ENCODE results near the gene SLC17A3.

Gene SLC17A3

GRCh38 chr6:25863360-25863759, 10.7 kb downstream of the SLC17A3 start:
- no peak overlapping the region for H3K27ac ChIP-seq (ENCODE audit: low read depth, low read length)
- no peaks in the 10 kb centered on the region for H3K4me1 ChIP-seq (ENCODE audit: control insufficient read depth, insufficient read depth, low read length)
- no peaks in the 10 kb centered on the region for H3K27me3 ChIP-seq (ENCODE audit: control insufficient read depth, insufficient read depth, low read length)
- no peaks in the 10 kb centered on the region for H3K36me3 ChIP-seq (ENCODE audit: control insufficient read depth, insufficient read depth, low read length)
- no peak overlapping the region for H3K9ac ChIP-seq (ENCODE audit: low read length)
- H3K4me3 ChIP-seq (ENCODE audit: low read length): no peak overlapping the region

GRCh38 chr6:25862199-25862598, 11.8 kb downstream of the SLC17A3 start:
- H3K27ac ChIP-seq (ENCODE audit: low read depth, low read length): no peak overlapping the region
- no peak overlapping the region for H3K9ac ChIP-seq (ENCODE audit: low read length)
- H3K36me3 ChIP-seq (ENCODE audit: control insufficient read depth, insufficient read depth, low read length): no peaks in the 10 kb centered on the region
- H3K4me3 ChIP-seq (ENCODE audit: low read length): no peak overlapping the region
- H3K27me3 ChIP-seq (ENCODE audit: control insufficient read depth, insufficient read depth, low read length): no peaks in the 10 kb centered on the region
- H3K4me1 ChIP-seq (ENCODE audit: control insufficient read depth, insufficient read depth, low read length): no peaks in the 10 kb centered on the region

GRCh38 chr6:25852756-25853155, 21.3 kb downstream of the SLC17A3 start:
- no peak overlapping the region for H3K9ac ChIP-seq (ENCODE audit: low read length)
- no peaks in the 10 kb centered on the region for H3K4me1 ChIP-seq (ENCODE audit: control insufficient read depth, insufficient read depth, low read length)
- H3K36me3 ChIP-seq (ENCODE audit: control insufficient read depth, insufficient read depth, low read length): no peaks in the 10 kb centered on the region
- H3K27me3 ChIP-seq (ENCODE audit: control insufficient read depth, insufficient read depth, low read length): no peaks in the 10 kb centered on the region
- H3K27ac ChIP-seq (ENCODE audit: low read depth, low read length): no peak overlapping the region
- no peak overlapping the region for H3K4me3 ChIP-seq (ENCODE audit: low read length)

- Histone ChIP-seq H3K4me3 (ENCODE audit: low read length) (no peak overlapping the region), H3K36me3 (ENCODE audit: control insufficient read depth, insufficient read depth, low read length) (no peaks in the 10 kb centered on the region), H3K4me1 (ENCODE audit: control insufficient read depth, insufficient read depth, low read length) (no peaks in the 10 kb centered on the region), H3K27ac (ENCODE audit: low read depth, low read length) (no peak overlapping the region), H3K27me3 (ENCODE audit: control insufficient read depth, insufficient read depth, low read length) (no peaks in the 10 kb centered on the region), H3K9ac (ENCODE audit: low read length) (no peak overlapping the region)
Measured at GRCh38 chr6:25851961-25852360, 22.1 kb downstream of the SLC17A3 start.

- Histone ChIP-seq H3K4me1 (ENCODE audit: control insufficient read depth, insufficient read depth, low read length) (no peaks in the 10 kb centered on the region), H3K27me3 (ENCODE audit: control insufficient read depth, insufficient read depth, low read length) (no peaks in the 10 kb centered on the region), H3K36me3 (ENCODE audit: control insufficient read depth, insufficient read depth, low read length) (no peaks in the 10 kb centered on the region), H3K9ac (ENCODE audit: low read length) (no peak overlapping the region), H3K27ac (ENCODE audit: low read depth, low read length) (no peak overlapping the region), H3K4me3 (ENCODE audit: low read length) (no peak overlapping the region)
Measured at GRCh38 chr6:25844518-25844917, 29.5 kb downstream of the SLC17A3 start.

- Histone ChIP-seq H3K36me3 (ENCODE audit: control insufficient read depth, insufficient read depth, low read length) (no peaks in the 10 kb centered on the region), H3K9ac (ENCODE audit: low read length) (no peak overlapping the region), H3K4me1 (ENCODE audit: control insufficient read depth, insufficient read depth, low read length) (no peaks in the 10 kb centered on the region), H3K4me3 (ENCODE audit: low read length) (no peak overlapping the region), H3K27ac (ENCODE audit: low read depth, low read length) (no peak overlapping the region), H3K27me3 (ENCODE audit: control insufficient read depth, insufficient read depth, low read length) (no peaks in the 10 kb centered on the region)
Measured at GRCh38 chr6:25842526-25842925, 31.5 kb downstream of the SLC17A3 start.

GRCh38 chr6:25835442-25836283, 38.4 kb downstream of the SLC17A3 start:
- no peak overlapping the region for H3K27ac ChIP-seq (ENCODE audit: low read depth, low read length)
- H3K4me3 ChIP-seq (ENCODE audit: low read length): no peak overlapping the region
- H3K27me3 ChIP-seq (ENCODE audit: control insufficient read depth, insufficient read depth, low read length): no peaks in the 10 kb centered on the region
- no peaks in the 10 kb centered on the region for H3K4me1 ChIP-seq (ENCODE audit: control insufficient read depth, insufficient read depth, low read length)
- H3K9ac ChIP-seq (ENCODE audit: low read length): no peak overlapping the region
- H3K36me3 ChIP-seq (ENCODE audit: control insufficient read depth, insufficient read depth, low read length): no peaks in the 10 kb centered on the region

GRCh38 chr6:25834950-25835349, 39.1 kb downstream of the SLC17A3 start:
- Histone ChIP-seq H3K9ac (ENCODE audit: low read length) (no peak overlapping the region), H3K27ac (ENCODE audit: low read depth, low read length) (no peak overlapping the region), H3K4me1 (ENCODE audit: control insufficient read depth, insufficient read depth, low read length) (no peaks in the 10 kb centered on the region), H3K4me3 (ENCODE audit: low read length) (no peak overlapping the region), H3K36me3 (ENCODE audit: control insufficient read depth, insufficient read depth, low read length) (no peaks in the 10 kb centered on the region), H3K27me3 (ENCODE audit: control insufficient read depth, insufficient read depth, low read length) (no peaks in the 10 kb centered on the region)

- no peaks in the 10 kb centered on the region for H3K36me3 ChIP-seq (ENCODE audit: control insufficient read depth, insufficient read depth, low read length)
- no peaks in the 10 kb centered on the region for H3K4me1 ChIP-seq (ENCODE audit: control insufficient read depth, insufficient read depth, low read length)
- H3K27ac ChIP-seq (ENCODE audit: low read depth, low read length): no peak overlapping the region
- no peak overlapping the region for H3K4me3 ChIP-seq (ENCODE audit: low read length)
- no peak overlapping the region for H3K9ac ChIP-seq (ENCODE audit: low read length)
- H3K27me3 ChIP-seq (ENCODE audit: control insufficient read depth, insufficient read depth, low read length): no peaks in the 10 kb centered on the region
Measured at GRCh38 chr6:25833136-25833535, 40.9 kb downstream of the SLC17A3 start.

GRCh38 chr6:25832670-25833069, 41.4 kb downstream of the SLC17A3 start:
- H3K27ac ChIP-seq (ENCODE audit: low read depth, low read length): no peak overlapping the region
- H3K4me3 ChIP-seq (ENCODE audit: low read length): no peak overlapping the region
- no peaks in the 10 kb centered on the region for H3K27me3 ChIP-seq (ENCODE audit: control insufficient read depth, insufficient read depth, low read length)
- no peaks in the 10 kb centered on the region for H3K4me1 ChIP-seq (ENCODE audit: control insufficient read depth, insufficient read depth, low read length)
- no peak overlapping the region for H3K9ac ChIP-seq (ENCODE audit: low read length)
- H3K36me3 ChIP-seq (ENCODE audit: control insufficient read depth, insufficient read depth, low read length): no peaks in the 10 kb centered on the region

GRCh38 chr6:25832307-25832662, 41.8 kb downstream of the SLC17A3 start:
- H3K27ac ChIP-seq (ENCODE audit: low read depth, low read length): no peak overlapping the region
- H3K4me3 ChIP-seq (ENCODE audit: low read length): no peak overlapping the region
- no peak overlapping the region for H3K9ac ChIP-seq (ENCODE audit: low read length)
- no peaks in the 10 kb centered on the region for H3K36me3 ChIP-seq (ENCODE audit: control insufficient read depth, insufficient read depth, low read length)
- H3K4me1 ChIP-seq (ENCODE audit: control insufficient read depth, insufficient read depth, low read length): no peaks in the 10 kb centered on the region
- no peaks in the 10 kb centered on the region for H3K27me3 ChIP-seq (ENCODE audit: control insufficient read depth, insufficient read depth, low read length)

GRCh38 chr6:25831532-25832306, 42.3 kb downstream of the SLC17A3 start, which contains the start of gene SLC17A1:
TSS of gene SLC17A1 (minus strand) at chr6:25832052. CDS start at chr6:25830557, 1,495 bp downstream.
- Histone ChIP-seq H3K36me3 (ENCODE audit: control insufficient read depth, insufficient read depth, low read length) (no peaks in the 10 kb centered on the region), H3K4me1 (ENCODE audit: control insufficient read depth, insufficient read depth, low read length) (no peaks in the 10 kb centered on the region), H3K4me3 (ENCODE audit: low read length) (no peak within 1 kb of the TSS), H3K27me3 (ENCODE audit: control insufficient read depth, insufficient read depth, low read length) (no peaks in the 10 kb centered on the region), H3K9ac (ENCODE audit: low read length) (no peak within 1 kb of the TSS), H3K27ac (ENCODE audit: low read depth, low read length) (no peak within 1 kb of the TSS)

Data from rectal smooth muscle tissue (tissue), 1 donor.